Dermis blood vessel endothelial cell (primary cell): ENCODE data around the gene TNFRSF6B. TPM values are rescaled to one million over a fixed set of nuclear protein-coding genes. Genes with fewer than 3 reads are reported as not detected.
A peak's percentile ranks its signal among the peaks of the same experiment; 100 is the strongest.

ENCODE experiments used
- DNase-seq: peaks from one replicate; pipeline ENCODE4 v3.0.0; 2010
- total RNA-seq: library from RNA; depleted of rRNA; stranded (reverse); fragments of >200 nt; gene quantifications from 2 replicates; pipeline ENCODE4 v1.2.3, GENCODE V29; 2014

TNFRSF6B gene
- total RNA-seq, 1 donor from 2014 or later = 16.8 TPM

GRCh38 chr20:63697868-63698545, 1.6 kb downstream of the TNFRSF6B start:
- DNase-seq = no peak

- peak; percentile 89 for DNase-seq
Observed at GRCh38 chr20:63698739-63699465, 2.5 kb downstream of the TNFRSF6B start.

- DNase-seq = no peak
Observed at GRCh38 chr20:63699466-63700198, 3.2 kb downstream of the TNFRSF6B start.

- no peak for DNase-seq
Observed at GRCh38 chr20:63700199-63701050, 4.0 kb downstream of the TNFRSF6B start.

GRCh38 chr20:63701051-63701328, 4.5 kb downstream of the TNFRSF6B start:
- DNase-seq = no peak

GRCh38 chr20:63701329-63702035, 5.0 kb downstream of the TNFRSF6B start:
- DNase-seq = no peak

GRCh38 chr20:63702036-63702665, 5.7 kb downstream of the TNFRSF6B start:
- DNase-seq = no peak

GRCh38 chr20:63702751-63703470, 6.5 kb downstream of the TNFRSF6B start:
- no peak for DNase-seq

GRCh38 chr20:63703471-63703975, 7.1 kb downstream of the TNFRSF6B start:
- DNase-seq = no peak

- DNase-seq = no peak
Observed at GRCh38 chr20:63703976-63704748, 7.7 kb downstream of the TNFRSF6B start.

GRCh38 chr20:63704749-63705117, 8.3 kb downstream of the TNFRSF6B start:
- no peak for DNase-seq

- DNase-seq = no peak
Observed at GRCh38 chr20:63705232-63706026, 9.0 kb downstream of the TNFRSF6B start.

- DNase-seq = no peak
Observed at GRCh38 chr20:63706027-63706695, 9.7 kb downstream of the TNFRSF6B start.

GRCh38 chr20:63706852-63707557, 10.6 kb downstream of the TNFRSF6B start:
- DNase-seq = peak; percentile 66

GRCh38 chr20:63707558-63708300, 11.3 kb downstream of the TNFRSF6B start, which contains the start of the genes ARFRP1 and ZGPAT:
ARFRP1 (minus strand) TSS chr20:63707976; CDS start chr20:63707091, 885 bp downstream.
ZGPAT (plus strand) TSS chr20:63708039; CDS start chr20:63708581, 542 bp downstream.
- peak; percentile 86 for DNase-seq

- peak; percentile 48 for DNase-seq
Observed at GRCh38 chr20:63708301-63709148, 12.1 kb downstream of the TNFRSF6B start.
